SK-N-MC (cell line): ENCODE results near the gene SYCP2.

Source experiments
- EZH2 ChIP-seq: fragments of 200-600 bp; sonication (generic); IDR thresholded peaks from one replicate; pipeline ENCODE4 v1.6.1; 2017; ENCODE audit warnings: antibody characterized with exemption
- FOXP2 ChIP-seq: optimal IDR thresholded peaks from 2 replicates; pipeline ENCODE3; 2011; ENCODE audit warnings: mild to moderate bottlenecking, moderate library complexity; ENCODE audit not compliant: insufficient read depth; ENCODE audit errors: extremely low read length, control extremely low read depth
- POLR2AphosphoS5 ChIP-seq: IDR thresholded peaks from 2 replicates; pipeline ENCODE4 v1.6.1; 2012; ENCODE audit warnings: mild to moderate bottlenecking, low read depth, low read length, borderline replicate concordance

GRCh38 chr20:59958626-59959025 is 25.2 kb upstream of the SYCP2 start:
- TF ChIP-seq POLR2AphosphoS5 (no peak), EZH2 (no peak), FOXP2 (no peak)
